Liver (tissue), 3 donors: ENCODE measurements around the gene C14orf132.

Experiments used
- CTCF ChIP-seq: fragments of 150-350 bp; IDR thresholded peaks from 2 replicates; pipeline ENCODE4 v1.5.1; 2017; ENCODE audit warnings: improper control_type of control experiment, low read depth, low read length; ENCODE audit not compliant: missing input control
- FOXA1 ChIP-seq: IDR thresholded peaks from 2 replicates; pipeline ENCODE4 v1.6.1; 2016; ENCODE audit warnings: antibody characterized with exemption
- JUND ChIP-seq, 2 donors: IDR thresholded peaks; 2 replicates each; pipeline ENCODE4 v1.6.1; 2016; ENCODE audit warnings: antibody characterized with exemption in 2 of 2
- MAX ChIP-seq: IDR thresholded peaks from 2 replicates; pipeline ENCODE4 v1.6.1; 2016; ENCODE audit warnings: antibody characterized with exemption
- NR2F2 ChIP-seq: IDR thresholded peaks from 2 replicates; pipeline ENCODE4 v1.6.1; 2016; ENCODE audit warnings: antibody characterized with exemption
- RAD21 ChIP-seq, 2 donors: IDR thresholded peaks; 2 replicates each; pipeline ENCODE4 v1.6.1; 2016; ENCODE audit warnings: antibody characterized with exemption in 2 of 2, mild to moderate bottlenecking in 2 of 2
- REST ChIP-seq: IDR thresholded peaks from 2 replicates; pipeline ENCODE4 v1.6.1; 2016; ENCODE audit warnings: antibody characterized with exemption, mild to moderate bottlenecking
- SP1 ChIP-seq: IDR thresholded peaks from 2 replicates; pipeline ENCODE4 v1.6.1; 2018; ENCODE audit warnings: antibody characterized with exemption, mild to moderate bottlenecking
- TAF1 ChIP-seq: conservative IDR thresholded peaks from 2 replicates; pipeline ENCODE4 v1.6.1; 2016; ENCODE audit warnings: antibody characterized with exemption, mild to moderate bottlenecking
- YY1 ChIP-seq: IDR thresholded peaks from 2 replicates; pipeline ENCODE4 v1.6.1; 2016; ENCODE audit warnings: antibody characterized with exemption, mild to moderate bottlenecking
- TF ChIP-seq, protein P1 (sequence below): IDR thresholded peaks from 2 replicates; pipeline ENCODE4 v1.6.1; 2016; ENCODE audit warnings: antibody characterized with exemption
- TF ChIP-seq, protein P2 (sequence below): IDR thresholded peaks from 2 replicates; pipeline ENCODE4 v1.6.1; 2016; ENCODE audit warnings: antibody characterized with exemption
- donor health status: healthy.
- donor health status: healthy.

DNA sequence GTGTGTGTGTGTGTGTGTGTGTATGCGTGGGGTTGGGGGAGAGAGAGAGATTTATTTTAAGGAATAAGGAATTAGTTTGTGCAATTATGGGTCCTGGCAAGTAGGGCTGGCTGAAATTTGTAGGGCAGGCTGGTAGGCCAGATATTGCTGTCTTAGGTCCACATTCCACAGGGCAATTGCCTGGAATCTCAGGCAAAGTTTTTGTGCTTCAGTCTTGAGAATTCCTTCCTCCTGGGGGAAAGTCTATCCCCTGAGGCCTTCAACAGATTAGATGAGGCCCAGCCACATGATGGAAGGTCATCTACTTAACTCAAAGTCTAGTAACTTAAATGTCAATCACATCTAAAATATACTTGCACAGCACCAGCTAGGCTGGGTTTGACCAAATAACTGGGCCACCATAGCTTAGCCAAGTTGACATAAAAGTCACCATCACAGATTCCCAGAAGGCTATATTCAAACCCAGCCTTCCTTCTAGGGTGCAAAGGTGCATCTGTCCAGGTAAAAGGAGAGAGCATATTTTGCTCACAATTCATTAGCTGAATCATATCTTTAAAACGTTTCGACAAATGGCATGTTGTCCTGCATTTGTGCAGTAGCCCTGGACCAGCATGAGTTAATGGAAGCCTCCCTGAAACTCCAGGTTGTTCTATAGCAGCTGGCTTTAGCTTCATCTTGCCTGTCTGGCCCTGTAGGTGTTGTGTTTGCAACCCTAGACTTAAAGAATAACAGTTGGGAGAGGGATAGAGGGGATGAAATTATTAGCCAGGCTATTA, 63.1 kb downstream of the C14orf132 start:
- TF ChIP-seq TAF1 (no peak), CTCF (no peak), FOXA1 (no peak), JUND (IDR thresholded peaks at IDR 0.05) (no peak), NR2F2 (no peak), RAD21 (IDR thresholded peaks at IDR 0.05) (no peak), YY1 (no peak), MAX (no peak), REST (no peak), SP1 (no peak)
- TF ChIP-seq, protein P1, sequence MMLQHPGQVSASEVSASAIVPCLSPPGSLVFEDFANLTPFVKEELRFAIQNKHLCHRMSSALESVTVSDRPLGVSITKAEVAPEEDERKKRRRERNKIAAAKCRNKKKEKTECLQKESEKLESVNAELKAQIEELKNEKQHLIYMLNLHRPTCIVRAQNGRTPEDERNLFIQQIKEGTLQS, result no peak
- TF ChIP-seq, protein P2, sequence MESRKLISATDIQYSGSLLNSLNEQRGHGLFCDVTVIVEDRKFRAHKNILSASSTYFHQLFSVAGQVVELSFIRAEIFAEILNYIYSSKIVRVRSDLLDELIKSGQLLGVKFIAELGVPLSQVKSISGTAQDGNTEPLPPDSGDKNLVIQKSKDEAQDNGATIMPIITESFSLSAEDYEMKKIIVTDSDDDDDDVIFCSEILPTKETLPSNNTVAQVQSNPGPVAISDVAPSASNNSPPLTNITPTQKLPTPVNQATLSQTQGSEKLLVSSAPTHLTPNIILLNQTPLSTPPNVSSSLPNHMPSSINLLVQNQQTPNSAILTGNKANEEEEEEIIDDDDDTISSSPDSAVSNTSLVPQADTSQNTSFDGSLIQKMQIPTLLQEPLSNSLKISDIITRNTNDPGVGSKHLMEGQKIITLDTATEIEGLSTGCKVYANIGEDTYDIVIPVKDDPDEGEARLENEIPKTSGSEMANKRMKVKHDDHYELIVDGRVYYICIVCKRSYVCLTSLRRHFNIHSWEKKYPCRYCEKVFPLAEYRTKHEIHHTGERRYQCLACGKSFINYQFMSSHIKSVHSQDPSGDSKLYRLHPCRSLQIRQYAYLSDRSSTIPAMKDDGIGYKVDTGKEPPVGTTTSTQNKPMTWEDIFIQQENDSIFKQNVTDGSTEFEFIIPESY, result no peak
